A549 treated with AZD2906 at 1 μM for 4 hours (cell line): Measurements from ENCODE around the gene ANXA3. TPM values are rescaled to one million over a fixed set of nuclear protein-coding genes. Genes with fewer than 3 reads are reported as not detected.

Experiments
- total RNA-seq: library from RNA; stranded (reverse); fragments of 200-300 nt; extraction: Qiagen RNA extraction; gene quantifications from 5 replicates; pipeline ENCODE4 v1.2.3, GENCODE V29; 2022

Gene ANXA3
- total RNA-seq, result 56.8 to 74.7 TPM (median 61.8 TPM) in 5 replicates

GRCh38 chr4:78551420-78552351 lies at the start of gene ANXA3:
Gene ANXA3 (plus strand): TSS chr4:78551770. CDS start chr4:78554474, 2,704 bp downstream.

Other genes with a start within 250 kb of the ANXA3 start
- gene BMP2K, start 224.6 kb downstream of the ANXA3 start, total RNA-seq, result 10.5 to 12.1 TPM (median 11.8 TPM) in 5 replicates